IMR-90 (cell line): Measurements from ENCODE around the gene SLC26A2. TPM values are rescaled to one million over a fixed set of nuclear protein-coding genes. Genes with fewer than 3 reads are reported as not detected.
A peak's percentile ranks its signal among the peaks of the same experiment; 100 is the strongest.

Source experiments
- BHLHE40 ChIP-seq: fragments of 150-350 bp; IDR thresholded peaks from 2 replicates; pipeline ENCODE4 v1.6.1; 2016; ENCODE audit warnings: mild to moderate bottlenecking, low read depth, low read length
- MXI1 ChIP-seq: IDR thresholded peaks from 2 replicates; pipeline ENCODE4 v1.6.1; 2012; ENCODE audit warnings: low read depth, mild to moderate bottlenecking, low read length, moderate library complexity, borderline replicate concordance
- RFX5 ChIP-seq: IDR thresholded peaks from 2 replicates; pipeline ENCODE4 v1.8.0; 2012; ENCODE audit warnings: low read depth, mild to moderate bottlenecking, low read length, moderate library complexity
- polyA plus RNA-seq, 3 experiments: library from polyadenylated mRNA; depleted of rRNA; stranded (reverse); fragments of >200 nt; gene quantifications; 2 replicates each; pipeline ENCODE4 v1.2.3, GENCODE V29; 2012; ENCODE audit warnings: low replicate concordance in 1 of 3
- total RNA-seq: library from RNA; depleted of rRNA; stranded (reverse); fragments of >200 nt; gene quantifications from 2 replicates; pipeline ENCODE4 v1.2.3, GENCODE V29; 2012

SLC26A2 gene
- total and polyA plus RNA-seq, 2 of the 4 experiments (the other 2 are of a cell fraction): 2.2 to 9.9 TPM

DNA sequence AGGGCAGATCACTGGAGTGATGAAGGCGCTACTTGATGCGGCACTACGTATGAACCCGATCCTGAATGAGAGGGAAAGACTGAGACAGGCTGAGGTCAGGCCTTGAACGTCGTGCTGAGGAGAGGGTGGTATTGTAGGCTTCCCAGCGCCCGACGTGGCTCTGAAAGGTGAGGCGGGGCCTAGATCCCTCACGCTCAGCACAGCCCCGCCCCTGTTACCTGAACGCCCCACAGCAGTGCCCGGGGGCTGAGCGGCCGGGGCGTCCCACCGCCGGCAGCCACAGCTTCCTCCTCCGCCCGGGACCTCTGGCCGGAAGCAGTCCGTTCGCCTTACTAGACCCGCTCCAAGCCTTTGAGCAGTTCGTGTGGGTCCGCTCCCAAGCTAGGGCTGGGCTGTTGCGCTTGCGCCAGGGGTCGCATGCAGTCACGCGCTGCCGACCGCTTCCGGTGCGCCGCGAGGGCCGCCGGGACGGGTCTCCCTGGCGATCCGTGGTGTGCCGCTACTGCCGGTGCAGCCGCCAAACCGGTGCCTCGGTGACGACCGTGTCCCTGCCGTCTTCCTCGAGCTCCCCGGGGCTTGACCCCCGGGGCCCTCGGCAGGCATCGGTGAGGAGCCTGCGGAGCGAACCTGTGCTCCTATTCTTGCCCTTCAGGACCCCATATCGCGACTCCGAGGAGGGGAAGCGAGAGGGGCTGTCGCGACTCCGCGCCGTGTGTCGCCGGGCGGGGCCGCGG is 39.9 kb downstream of the SLC26A2 start, which contains the start of the genes HMGXB3 and TIGD6 (continued):
- TF ChIP-seq MXI1: 0 out of 2 replicates have a peak, but pooled peaks have one; percentile 64
- peak; percentile 88 for TF ChIP-seq BHLHE40
- TF ChIP-seq RFX5: no peak
